HG03565 (cell line): ENCODE results near the gene FAM81B.

Experiments
- ATAC-seq: cut with Tn5 transposase; IDR thresholded peaks from one replicate; pipeline ENCODE4 v1.9.1; 2021; ENCODE audit warnings: mild to moderate bottlenecking, moderate library complexity; ENCODE audit not compliant: unreplicated experiment

The FAM81B gene

GRCh38 chr5:95398989-95399388 is 7.8 kb downstream of the FAM81B start:
- ATAC-seq, result no peak

DNA sequence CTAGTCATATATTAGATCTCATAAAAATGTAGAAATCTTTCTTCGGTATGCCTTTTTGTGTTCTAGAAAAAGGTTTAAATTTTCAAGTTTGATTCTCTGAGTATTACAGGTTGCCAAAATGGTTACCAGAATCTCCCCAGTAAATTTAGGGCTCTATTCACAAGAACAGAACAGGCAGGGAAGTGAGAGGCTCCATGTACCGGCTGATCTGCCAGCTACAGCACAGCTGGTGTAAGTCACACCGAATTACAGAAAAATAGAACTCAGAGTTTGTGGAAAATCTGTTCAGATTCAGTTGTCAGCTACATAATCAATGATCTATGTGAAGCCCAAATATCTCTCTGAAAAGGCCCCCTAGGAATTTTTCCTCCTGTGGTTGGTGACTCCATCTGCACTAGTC is 10.5 kb downstream of the FAM81B start:
- ATAC-seq, result no peak

- ATAC-seq, result no peak
Observed at GRCh38 chr5:95403996-95404395, 12.8 kb downstream of the FAM81B start.

DNA sequence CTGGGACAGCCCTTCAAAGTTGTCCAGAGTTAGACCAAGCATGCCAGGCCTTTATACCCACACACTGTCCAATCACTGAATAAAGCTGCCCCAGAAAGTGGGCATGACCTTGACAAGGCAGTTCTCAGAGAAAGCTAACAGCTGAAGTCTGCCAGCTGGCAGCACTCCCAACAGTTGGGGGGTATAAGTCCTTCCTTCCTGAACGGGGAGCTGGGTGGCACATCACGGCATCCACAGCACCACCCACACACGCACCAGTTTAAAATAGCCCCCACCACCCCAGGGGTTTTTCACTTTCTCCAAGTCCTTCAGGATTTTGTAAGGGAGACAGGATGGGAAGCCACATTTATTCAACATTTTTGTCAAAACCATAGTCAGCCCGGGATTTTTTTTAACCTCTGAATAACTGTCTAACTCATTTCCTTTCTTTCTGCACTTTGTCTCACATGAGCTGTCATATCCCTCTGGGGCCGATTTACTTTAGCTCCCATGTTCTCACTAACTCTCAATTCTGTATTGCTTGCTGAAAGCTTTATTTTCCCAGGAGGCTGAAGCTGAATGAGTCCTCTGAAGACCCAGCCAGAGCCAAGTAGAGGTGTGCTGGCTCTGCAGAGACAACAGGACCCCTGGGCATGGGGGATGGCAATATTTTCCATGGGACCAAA is 15.4 kb downstream of the FAM81B start:
- ATAC-seq, result no peak

DNA sequence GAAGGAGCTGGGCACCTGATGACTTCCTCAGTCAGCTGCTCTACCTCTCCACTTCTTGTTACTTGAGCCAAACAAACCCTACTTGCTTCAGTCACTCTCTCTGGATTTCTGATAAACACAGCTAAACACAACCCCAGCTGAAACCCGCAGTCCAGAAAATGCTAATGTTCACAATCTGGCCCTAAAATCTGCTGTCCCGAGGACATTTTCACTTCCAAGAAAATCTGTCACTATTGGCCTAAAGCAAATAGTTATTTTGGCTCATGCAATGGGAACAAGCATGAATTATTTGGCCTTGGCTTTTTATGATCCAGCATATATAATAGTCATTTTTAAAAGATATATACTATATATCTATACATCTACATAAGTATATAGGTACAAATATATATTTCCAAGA is 19.1 kb downstream of the FAM81B start:
- no peak for ATAC-seq

GRCh38 chr5:95411474-95411873 is 20.3 kb downstream of the FAM81B start:
- ATAC-seq, result no peak

GRCh38 chr5:95414451-95414850 is 23.3 kb downstream of the FAM81B start:
- no peak for ATAC-seq

GRCh38 chr5:95417971-95418370 is 26.8 kb downstream of the FAM81B start:
- no peak for ATAC-seq

- no peak for ATAC-seq
Observed at GRCh38 chr5:95422838-95423237, 31.7 kb downstream of the FAM81B start.

DNA sequence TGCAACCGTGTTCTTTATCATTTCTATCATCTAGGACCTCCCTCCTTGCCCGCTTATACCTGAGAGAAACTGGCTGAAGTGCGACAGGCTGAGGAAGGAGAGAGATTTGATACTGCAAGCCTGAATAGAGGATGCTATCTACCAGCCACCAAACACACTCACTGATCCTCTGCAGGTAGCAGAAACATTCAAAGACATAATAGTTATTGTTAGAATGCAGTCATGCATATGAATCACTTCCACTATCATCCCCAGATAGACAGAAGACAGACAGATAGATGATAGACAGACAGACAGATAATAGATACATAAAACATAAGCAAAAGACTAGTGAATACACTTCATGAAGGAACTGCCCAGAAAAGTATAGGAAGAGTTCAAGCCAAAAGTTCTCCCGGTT is 32.9 kb downstream of the FAM81B start:
- ATAC-seq, result no peak

DNA sequence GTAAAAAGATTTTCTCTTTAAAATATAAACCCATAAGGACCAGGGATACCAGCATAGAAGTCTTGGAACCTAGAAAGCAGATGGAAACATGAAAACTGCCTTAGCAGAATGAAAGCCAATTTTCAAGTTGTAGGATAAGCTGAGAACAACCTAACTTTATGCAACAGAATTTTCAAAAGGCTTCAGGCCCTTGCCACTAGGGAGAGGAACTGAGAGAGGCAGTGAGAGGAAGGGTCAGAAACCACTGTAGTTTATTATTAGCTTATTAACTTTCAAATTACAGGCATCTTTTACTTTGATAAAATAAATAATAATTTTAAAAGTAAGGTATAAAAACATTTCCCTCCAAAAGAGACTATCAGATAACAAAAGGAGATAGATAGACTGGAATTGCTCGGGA is 33.4 kb downstream of the FAM81B start:
- ATAC-seq, result no peak

GRCh38 chr5:95426227-95426626 is 35.1 kb downstream of the FAM81B start:
- ATAC-seq, result no peak

DNA sequence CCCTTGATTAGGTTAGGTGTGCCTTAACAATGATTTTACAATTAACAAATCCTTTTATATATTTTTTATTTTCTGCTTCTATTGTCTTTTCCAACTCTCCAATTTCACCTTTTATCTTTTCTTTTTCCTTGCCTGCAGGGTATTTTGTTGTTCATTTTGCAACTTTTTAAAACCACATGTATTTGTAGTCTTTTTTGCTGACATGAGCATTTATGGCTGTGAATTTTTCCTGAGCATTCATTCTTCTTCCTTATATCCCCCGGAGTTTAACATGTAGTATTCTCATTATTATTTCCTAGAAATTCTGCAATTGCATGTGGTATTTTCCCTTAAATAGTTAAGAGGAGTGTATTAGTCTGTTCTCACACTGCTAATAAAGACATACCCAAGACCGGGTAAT is 41.6 kb downstream of the FAM81B start:
- ATAC-seq, result no peak

- no peak for ATAC-seq
Observed at GRCh38 chr5:95439801-95440493, 48.8 kb downstream of the FAM81B start.

DNA sequence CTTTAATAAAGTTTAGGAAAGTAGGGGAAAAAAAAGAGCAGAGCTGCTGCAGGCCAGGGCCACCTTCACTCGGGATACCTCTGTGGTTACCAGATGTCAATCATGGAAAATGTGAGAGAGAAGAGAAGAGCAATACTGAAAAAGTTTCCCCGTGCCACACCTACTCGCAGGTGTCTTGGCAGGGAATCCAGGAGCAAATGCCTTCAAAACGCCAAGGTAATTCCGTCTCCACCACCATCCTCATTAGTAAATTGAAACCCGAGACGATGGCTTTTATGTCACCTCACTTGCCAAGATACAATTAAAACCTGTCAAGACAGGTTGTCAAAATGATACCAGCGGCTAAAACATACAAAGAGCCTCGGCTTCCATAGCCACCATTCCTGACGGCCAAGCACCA is 49.7 kb downstream of the FAM81B start:
- no peak for ATAC-seq

DNA sequence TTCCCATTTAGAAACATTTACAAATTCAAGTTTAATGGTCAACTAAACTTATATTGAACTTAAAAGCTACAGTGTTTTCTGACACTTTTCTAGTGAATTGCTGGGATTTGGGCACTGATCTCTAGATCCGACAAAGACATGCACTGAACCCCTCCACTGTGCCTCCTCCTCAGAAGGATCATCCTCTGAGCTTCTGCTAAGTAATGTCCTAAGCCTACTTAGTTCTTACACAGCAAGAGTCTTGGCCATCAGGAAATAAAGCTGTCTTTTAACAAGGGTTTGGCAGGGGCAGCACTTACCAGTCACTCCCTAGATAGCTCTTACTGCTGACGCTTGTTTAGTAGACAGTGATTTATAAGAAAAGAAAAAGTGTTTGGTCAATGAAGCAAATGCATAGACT is 50.5 kb downstream of the FAM81B start:
- no peak for ATAC-seq

DNA sequence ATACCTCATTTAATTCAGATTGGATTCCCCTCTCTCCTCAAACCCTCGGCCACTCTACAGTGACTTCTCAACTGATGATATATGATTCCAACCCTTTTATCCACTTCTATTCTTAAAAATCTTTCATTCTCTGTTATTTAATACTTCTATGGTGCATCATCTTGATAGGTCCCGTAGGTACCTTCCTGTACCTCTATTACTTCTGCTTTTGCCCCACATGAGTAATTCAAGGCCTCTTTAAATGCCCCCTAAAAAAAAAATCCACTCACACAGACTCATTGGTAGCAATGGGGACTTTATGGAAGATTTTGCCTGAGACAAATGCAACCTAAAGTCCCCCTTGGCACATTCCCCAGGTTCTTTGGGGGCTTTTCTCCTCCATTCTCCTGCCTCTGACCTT is 54.3 kb downstream of the FAM81B start:
- no peak for ATAC-seq

GRCh38 chr5:95445995-95446394 is 54.8 kb downstream of the FAM81B start:
- ATAC-seq, result no peak

- ATAC-seq, result no peak
Observed at GRCh38 chr5:95446560-95447221, 55.5 kb downstream of the FAM81B start.

GRCh38 chr5:95447961-95448360 is 56.8 kb downstream of the FAM81B start:
- ATAC-seq, result no peak

GRCh38 chr5:95448789-95449188 is 57.6 kb downstream of the FAM81B start:
- ATAC-seq, result no peak

- ATAC-seq, result no peak
Observed at GRCh38 chr5:95449460-95449859, 58.3 kb downstream of the FAM81B start.
